CD4-positive, alpha-beta T cell (primary cell): ENCODE measurements around the gene TH. TPM values are rescaled to one million over a fixed set of nuclear protein-coding genes. Genes with fewer than 3 reads are reported as not detected.

Source experiments
- ATAC-seq: fragments of 200-7000 bp; cut with Tn5 transposase; one replicate; pipeline ENCODE4 v1.10.0; 2022; ENCODE audit warnings: mild to moderate bottlenecking; ENCODE audit not compliant: poor library complexity
- CTCF ChIA-PET: fragments of 350-600 bp; sonication (Branson Sonifier 250); formaldehyde crosslinking; loops from one replicate; lab custom pipeline; 2021; ENCODE audit warnings: antibody characterized with exemption, inconsistent platforms; lab: Charles Lee
- POLR2A ChIA-PET: fragments of 350-600 bp; sonication (Branson Sonifier 250); formaldehyde crosslinking; loops from one replicate; lab custom pipeline; 2021; ENCODE audit warnings: antibody characterized with exemption, inconsistent platforms; lab: Charles Lee
- DNase-seq, 14 experiments: peaks; one replicate each; pipeline ENCODE4 v3.0.0-alpha.2; 2013 to 2020; ENCODE audit warnings: mixed read lengths in 2 of 14
- H3K27ac ChIP-seq, 2 donors: one replicate each; pipeline versions ENCODE4 v1.5.1 to v1.7.0; 2013; ENCODE audit warnings: low read length in 2 of 2, low read depth in 1 of 2, mild to moderate bottlenecking in 1 of 2
- H3K27me3 ChIP-seq, 2 experiments: 1 replicate in 1 of 2; 2 replicates in 1 of 2; pipeline versions ENCODE4 v1.6.1 to v1.7.0; 2013; ENCODE audit warnings: low read length in 2 of 2, control low read depth in 1 of 2, mild to moderate bottlenecking in 1 of 2, moderate library complexity in 1 of 2; ENCODE audit not compliant: insufficient read depth in 2 of 2, control insufficient read depth in 1 of 2
- H3K36me3 ChIP-seq: one replicate; pipeline ENCODE4 v1.6.1; 2013; ENCODE audit warnings: low read length, control low read depth; ENCODE audit not compliant: insufficient read depth
- H3K4me1 ChIP-seq: one replicate; pipeline ENCODE4 v1.6.1; 2013; ENCODE audit warnings: low read length, control low read depth; ENCODE audit not compliant: insufficient read depth
- H3K4me3 ChIP-seq: one replicate; pipeline ENCODE4 v1.5.1; 2013; ENCODE audit warnings: mild to moderate bottlenecking, low read length, moderate library complexity
- H3K9me3 ChIP-seq, 2 experiments: 1 replicate in 1 of 2; 2 replicates in 1 of 2; pipeline versions ENCODE4 v1.6.1 to v1.7.0; 2013; ENCODE audit warnings: low read length in 2 of 2, mild to moderate bottlenecking in 2 of 2, control low read depth in 1 of 2, moderate library complexity in 1 of 2; ENCODE audit not compliant: control insufficient read depth in 1 of 2, insufficient read depth in 1 of 2
- H3K27ac Mint-ChIP-seq: one replicate; pipeline ENCODE4 v1.8.0; 2020; ENCODE audit warnings: mixed read lengths
- H3K27me3 Mint-ChIP-seq: one replicate; pipeline ENCODE4 v1.8.0; 2021; ENCODE audit warnings: mixed read lengths
- H3K36me3 Mint-ChIP-seq: one replicate; pipeline ENCODE4 v1.8.0; 2021; ENCODE audit warnings: low read depth, mixed read lengths
- H3K4me1 Mint-ChIP-seq: one replicate; pipeline ENCODE4 v1.8.0; 2021; ENCODE audit warnings: low read depth, mixed read lengths
- H3K4me3 Mint-ChIP-seq: one replicate; pipeline ENCODE4 v1.8.0; 2020; ENCODE audit warnings: mild to moderate bottlenecking, mixed read lengths
- H3K9me3 Mint-ChIP-seq: one replicate; pipeline ENCODE4 v1.8.0; 2020; ENCODE audit warnings: mixed read lengths
- CTCF ChIP-seq: fragments of 200-600 bp; IDR thresholded peaks from one replicate; pipeline ENCODE4 v1.8.0; 2022; ENCODE audit warnings: antibody characterized with exemption, mild to moderate bottlenecking
- intact Hi-C, 2 experiments: fragments of 100-400 bp; cut with DNase I in 1 of 2; cut with micrococcal nuclease in 1 of 2; formaldehyde crosslinking; loops; one replicate each; pipeline versions ENCODE4 v1.15.1 to v1.9.0; 2023 to 2025; cut with DNase I, micrococcal nuclease
- total RNA-seq, 174 experiments: library from RNA in 2 of 174; stranded (reverse) in 2 of 174; gene quantifications; one replicate each; pipeline ENCODE4 v1.2.3 and lab custom pipeline; 2021 to 2026

TH gene
- total RNA-seq, 2 experiments from 2014 or later: not detected

GRCh38 chr11:2123628-2123960, 48.0 kb downstream of the TH start:
- no peak for TF ChIP-seq CTCF
- Mint-ChIP-seq H3K9me3 (no peaks in the 10 kb centered on the region), H3K36me3 (no peaks in the 10 kb centered on the region), H3K27ac (no peak overlapping the region), H3K4me1 (no peaks in the 10 kb centered on the region), H3K27me3 (peaks cover 22% of the 10 kb centered on the region), H3K4me3 (no peak overlapping the region)
- H3K27ac ChIP-seq: no peak overlapping the region
- ChIA-PET POLR2A (no interaction called here), CTCF (no interaction called here)
- peaks cover 0 to 18% of the 10 kb centered on the region in 2 experiments for H3K27me3 ChIP-seq
- ATAC-seq (no peak), DNase-seq (no peak)
- no peaks in the 10 kb centered on the region for H3K36me3 ChIP-seq
- H3K4me3 ChIP-seq: no peak overlapping the region
- intact Hi-C loops: no loop called here
- H3K9me3 ChIP-seq: peaks cover 0 to 12% of the 10 kb centered on the region in 2 experiments
- H3K4me1 ChIP-seq: no peaks in the 10 kb centered on the region

GRCh38 chr11:2122907-2123627, 48.5 kb downstream of the TH start:
- Mint-ChIP-seq H3K4me3 (no peak overlapping the region), H3K9me3 (no peaks in the 10 kb centered on the region), H3K4me1 (no peaks in the 10 kb centered on the region), H3K36me3 (no peaks in the 10 kb centered on the region), H3K27ac (no peak overlapping the region), H3K27me3 (peaks cover 27% of the 10 kb centered on the region)
- intact Hi-C loops: no loop called here
- Histone ChIP-seq H3K27ac (no peak overlapping the region), H3K9me3 (peaks cover 0 to 12% of the 10 kb centered on the region in 2 experiments), H3K4me3 (no peak overlapping the region), H3K27me3 (peaks cover 0 to 18% of the 10 kb centered on the region in 2 experiments), H3K4me1 (no peaks in the 10 kb centered on the region), H3K36me3 (no peaks in the 10 kb centered on the region)
- TF ChIP-seq CTCF: no peak
- POLR2A ChIA-PET: no interaction called here
- DNase-seq: no peak
- no peak for ATAC-seq
- CTCF ChIA-PET: no interaction called here

GRCh38 chr11:2122222-2122906, 49.3 kb downstream of the TH start:
- H3K4me1 ChIP-seq: no peaks in the 10 kb centered on the region
- ATAC-seq (no peak), DNase-seq (no peak)
- peaks cover 32% of the 10 kb centered on the region for H3K27me3 Mint-ChIP-seq
- H3K9me3 Mint-ChIP-seq: no peaks in the 10 kb centered on the region
- no peak overlapping the region for H3K4me3 ChIP-seq
- no peak for TF ChIP-seq CTCF
- no peaks in the 10 kb centered on the region for H3K4me1 Mint-ChIP-seq
- H3K4me3 Mint-ChIP-seq: no peak overlapping the region
- no peak overlapping the region for H3K27ac ChIP-seq
- POLR2A ChIA-PET: no interaction called here
- intact Hi-C loops: no loop called here
- no peaks in the 10 kb centered on the region for H3K36me3 ChIP-seq
- H3K9me3 ChIP-seq: peaks cover 0 to 12% of the 10 kb centered on the region in 2 experiments
- H3K36me3 Mint-ChIP-seq: no peaks in the 10 kb centered on the region
- CTCF ChIA-PET: no interaction called here
- no peak overlapping the region for H3K27ac Mint-ChIP-seq
- peaks cover 0 to 18% of the 10 kb centered on the region in 2 experiments for H3K27me3 ChIP-seq
